GM10266 (cell line): Measurements from ENCODE around the gene IFNL2.

ENCODE experiments used
- DNase-seq: peaks from one replicate; pipeline ENCODE4 v3.0.0; 2012; ENCODE audit errors: extremely low spot score
- TF ChIP-seq, protein P1 (sequence below): IDR thresholded peaks from 2 replicates; pipeline ENCODE4 v1.5.1; 2012; ENCODE audit warnings: mild to moderate bottlenecking, low read depth; ENCODE audit not compliant: control insufficient read depth, insufficient read depth; ENCODE audit errors: missing control alignments

The IFNL2 gene

DNA sequence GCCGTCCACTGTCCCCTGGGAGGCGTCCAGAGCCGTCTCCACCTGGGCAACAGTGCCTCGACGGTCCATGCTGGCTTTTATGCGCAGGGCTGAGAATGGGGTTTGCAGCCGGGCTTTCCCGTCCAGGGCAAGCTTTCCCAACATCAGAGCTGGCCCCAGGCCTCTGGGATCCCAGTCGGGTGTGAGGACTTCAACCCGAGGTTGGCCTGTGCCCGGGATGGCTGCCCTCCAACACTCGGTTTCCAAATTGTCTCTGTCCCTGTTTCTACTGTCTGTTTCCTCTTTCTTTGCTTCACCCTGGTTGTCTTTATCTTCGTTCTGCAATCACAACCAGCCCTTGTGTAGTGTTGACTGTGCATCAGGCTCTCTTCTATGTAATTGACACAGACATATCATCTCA is 19.4 kb upstream of the IFNL2 start, which contains the start of gene IFNL4:
Gene IFNL4 (minus strand): TSS at position 51 of the 400 bp plus-strand sequence.
- DNase-seq: no peak

DNA sequence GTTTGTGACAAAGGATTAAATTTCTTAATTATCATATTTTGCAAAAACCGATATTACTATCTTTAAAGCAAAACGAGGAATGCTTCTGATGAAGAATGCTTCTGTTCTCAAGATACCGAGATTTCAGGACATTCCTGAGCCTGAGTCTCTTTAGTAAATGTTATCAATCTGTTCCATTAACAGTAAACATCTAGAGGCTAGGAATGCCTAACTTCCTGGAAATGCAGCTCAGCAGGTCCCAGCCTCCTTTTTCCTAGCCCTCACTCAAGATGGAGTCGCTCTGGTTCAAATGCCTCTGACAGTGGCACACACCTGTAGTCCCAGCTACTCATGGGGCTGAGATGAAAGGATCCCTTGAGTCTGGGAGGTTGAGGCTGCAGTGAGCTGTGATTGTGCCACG is 17.1 kb upstream of the IFNL2 start:
- TF ChIP-seq, protein P1, sequence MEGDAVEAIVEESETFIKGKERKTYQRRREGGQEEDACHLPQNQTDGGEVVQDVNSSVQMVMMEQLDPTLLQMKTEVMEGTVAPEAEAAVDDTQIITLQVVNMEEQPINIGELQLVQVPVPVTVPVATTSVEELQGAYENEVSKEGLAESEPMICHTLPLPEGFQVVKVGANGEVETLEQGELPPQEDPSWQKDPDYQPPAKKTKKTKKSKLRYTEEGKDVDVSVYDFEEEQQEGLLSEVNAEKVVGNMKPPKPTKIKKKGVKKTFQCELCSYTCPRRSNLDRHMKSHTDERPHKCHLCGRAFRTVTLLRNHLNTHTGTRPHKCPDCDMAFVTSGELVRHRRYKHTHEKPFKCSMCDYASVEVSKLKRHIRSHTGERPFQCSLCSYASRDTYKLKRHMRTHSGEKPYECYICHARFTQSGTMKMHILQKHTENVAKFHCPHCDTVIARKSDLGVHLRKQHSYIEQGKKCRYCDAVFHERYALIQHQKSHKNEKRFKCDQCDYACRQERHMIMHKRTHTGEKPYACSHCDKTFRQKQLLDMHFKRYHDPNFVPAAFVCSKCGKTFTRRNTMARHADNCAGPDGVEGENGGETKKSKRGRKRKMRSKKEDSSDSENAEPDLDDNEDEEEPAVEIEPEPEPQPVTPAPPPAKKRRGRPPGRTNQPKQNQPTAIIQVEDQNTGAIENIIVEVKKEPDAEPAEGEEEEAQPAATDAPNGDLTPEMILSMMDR: no peak
- no peak for DNase-seq

More for the DNA sequence above, 19.4 kb upstream of the IFNL2 start, which contains the start of gene IFNL4:
- TF ChIP-seq, protein P1: no peak

- TF ChIP-seq, protein P1: no peak
- no peak for DNase-seq
Measured at GRCh38 chr19:39251846-39252245, 16.4 kb upstream of the IFNL2 start.

GRCh38 chr19:39252458-39252857 is 15.7 kb upstream of the IFNL2 start:
- TF ChIP-seq, protein P1: no peak
- no peak for DNase-seq

DNA sequence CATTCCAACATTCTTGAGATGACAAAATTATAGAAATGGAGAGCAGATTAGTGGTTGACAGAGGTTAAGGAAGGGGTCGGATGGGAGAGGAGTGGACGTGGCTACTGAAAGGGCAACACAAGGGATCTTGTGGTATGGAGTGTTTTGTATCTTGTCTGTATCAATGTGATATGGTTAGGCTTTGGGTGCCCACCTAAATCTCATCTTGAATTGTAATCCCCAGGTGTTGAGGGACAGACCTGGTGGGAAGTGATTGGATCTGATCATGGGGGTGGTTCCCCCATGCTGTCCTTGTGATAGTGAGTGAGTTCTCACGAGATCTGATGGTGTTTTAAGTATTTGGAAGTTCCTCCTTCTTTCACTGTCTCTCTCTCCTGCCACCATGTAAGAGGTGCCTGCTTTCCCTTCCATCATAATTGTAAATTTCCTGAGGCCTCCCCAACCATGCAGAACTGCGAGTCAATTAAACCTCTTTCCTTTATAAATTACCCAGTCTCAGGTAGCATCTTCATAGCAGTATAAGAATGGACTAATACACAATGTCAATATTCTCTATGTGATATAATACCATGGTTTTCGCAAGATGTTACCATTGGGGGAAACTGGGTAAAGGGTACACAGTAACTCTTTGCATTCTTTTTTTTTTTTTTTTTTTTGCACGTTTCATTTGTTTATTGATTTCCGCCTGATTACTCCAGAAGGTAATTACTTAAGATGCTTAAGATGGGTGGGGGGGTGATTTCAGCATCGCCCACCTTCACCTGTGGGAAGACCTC is 14.6 kb upstream of the IFNL2 start:
- DNase-seq: no peak
- TF ChIP-seq, protein P1: no peak

- TF ChIP-seq, protein P1: no peak
- no peak for DNase-seq
Measured at GRCh38 chr19:39254531-39255345, 13.5 kb upstream of the IFNL2 start.
